ENCODE data around the gene EMILIN1. TPM values are rescaled to one million over a fixed set of nuclear protein-coding genes. Genes with fewer than 3 reads are reported as not detected.
A peak's percentile ranks its signal among the peaks of the same experiment; 100 is the strongest.

EMILIN1 gene
- total RNA-seq, 1 donor from 2014 or later, result 0.95 TPM

DNA sequence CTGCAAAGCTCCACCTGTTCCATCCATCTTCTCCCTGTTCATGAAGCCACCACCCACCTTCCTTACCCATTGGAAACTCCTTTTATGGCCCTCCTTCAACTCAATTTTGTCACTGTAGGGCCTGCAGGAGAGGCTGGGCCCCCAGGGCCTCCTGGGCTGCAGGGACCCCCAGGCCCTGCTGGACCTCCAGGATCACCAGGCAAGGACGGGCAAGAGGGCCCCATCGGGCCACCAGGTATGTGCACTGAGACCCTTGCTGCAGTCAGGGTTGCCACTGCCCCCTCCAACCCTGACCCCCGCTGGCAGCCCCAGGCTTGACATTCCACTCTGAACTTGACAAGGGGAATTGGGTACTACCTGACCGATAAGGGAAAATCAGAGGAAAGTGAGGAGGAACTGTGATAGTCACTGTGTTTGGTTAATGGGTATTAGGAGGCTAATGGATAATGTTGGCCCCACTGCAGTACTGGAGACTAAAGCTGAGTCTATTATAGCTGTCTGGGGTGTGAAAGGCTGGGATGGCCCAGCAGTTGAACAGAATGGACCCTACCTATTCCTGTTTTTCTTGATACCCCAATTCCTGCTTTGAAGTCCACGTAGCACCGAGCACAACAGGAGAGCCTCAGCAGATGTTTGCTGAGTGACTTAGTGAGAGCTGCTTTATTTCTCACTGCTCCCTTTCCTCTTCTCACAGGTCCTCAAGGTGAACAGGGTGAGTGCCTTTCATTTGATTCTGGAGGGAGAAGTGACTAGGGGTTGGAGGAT is 6.1 kb downstream of the EMILIN1 start:
- Histone ChIP-seq H3K36me3 (ENCODE audit: insufficient read depth, low read length) (peaks cover 2% of the 10 kb centered on the region), H4K20me1 (ENCODE audit: insufficient read depth, low read length) (peaks cover 11% of the 10 kb centered on the region), H3K4me2 (ENCODE audit: low read length) (peak overlapping the region; percentile 91), H3K9ac (ENCODE audit: low read length) (no peak overlapping the region), H3K9me3 (ENCODE audit: insufficient read depth, low read depth, low read length) (no peaks in the 10 kb centered on the region), H3K27me3 (ENCODE audit: insufficient read depth, low read length) (no peaks in the 10 kb centered on the region), H3K4me1 (ENCODE audit: insufficient read depth, low read length) (peaks cover 39% of the 10 kb centered on the region), H3K4me3 (ENCODE audit: insufficient read depth, low read depth, low read length) (no peak overlapping the region), H3K79me2 (ENCODE audit: insufficient read depth, low read length) (peaks cover 12% of the 10 kb centered on the region), H3K27ac (ENCODE audit: low read depth, low read length) (no peak overlapping the region), H2AFZ (ENCODE audit: low read depth, low read length) (no peak overlapping the region)
- Mint-ChIP-seq H3K27me3 (ENCODE audit: low read depth, unreplicated experiment) (peaks cover 13% of the 10 kb centered on the region), H3K27ac (ENCODE audit: unreplicated experiment) (no peak overlapping the region), H3K36me3 (ENCODE audit: low read depth, unreplicated experiment) (no peaks in the 10 kb centered on the region), H3K4me3 (ENCODE audit: unreplicated experiment) (peak overlapping the region; percentile 64), H3K4me1 (ENCODE audit: low read depth, unreplicated experiment) (peaks cover 12% of the 10 kb centered on the region), H3K9me3 (ENCODE audit: unreplicated experiment) (no peaks in the 10 kb centered on the region)
- FAIRE-seq (no peak), DNase-seq (ENCODE audit: low read depth) (no peak)
- TF ChIP-seq, protein P1, sequence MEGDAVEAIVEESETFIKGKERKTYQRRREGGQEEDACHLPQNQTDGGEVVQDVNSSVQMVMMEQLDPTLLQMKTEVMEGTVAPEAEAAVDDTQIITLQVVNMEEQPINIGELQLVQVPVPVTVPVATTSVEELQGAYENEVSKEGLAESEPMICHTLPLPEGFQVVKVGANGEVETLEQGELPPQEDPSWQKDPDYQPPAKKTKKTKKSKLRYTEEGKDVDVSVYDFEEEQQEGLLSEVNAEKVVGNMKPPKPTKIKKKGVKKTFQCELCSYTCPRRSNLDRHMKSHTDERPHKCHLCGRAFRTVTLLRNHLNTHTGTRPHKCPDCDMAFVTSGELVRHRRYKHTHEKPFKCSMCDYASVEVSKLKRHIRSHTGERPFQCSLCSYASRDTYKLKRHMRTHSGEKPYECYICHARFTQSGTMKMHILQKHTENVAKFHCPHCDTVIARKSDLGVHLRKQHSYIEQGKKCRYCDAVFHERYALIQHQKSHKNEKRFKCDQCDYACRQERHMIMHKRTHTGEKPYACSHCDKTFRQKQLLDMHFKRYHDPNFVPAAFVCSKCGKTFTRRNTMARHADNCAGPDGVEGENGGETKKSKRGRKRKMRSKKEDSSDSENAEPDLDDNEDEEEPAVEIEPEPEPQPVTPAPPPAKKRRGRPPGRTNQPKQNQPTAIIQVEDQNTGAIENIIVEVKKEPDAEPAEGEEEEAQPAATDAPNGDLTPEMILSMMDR (IDR thresholded peaks at IDR 0.05; ENCODE audit: insufficient read depth, low read depth, low read length), result no peak
- TF ChIP-seq EZH2 (IDR thresholded peaks at IDR 0.05; ENCODE audit: insufficient read depth, low read length), result no peak

GRCh38 chr2:27085062-27085672 is 6.8 kb downstream of the EMILIN1 start:
- H2AFZ ChIP-seq (ENCODE audit: low read depth, low read length), result peak overlapping the region; percentile 90
- DNase-seq (ENCODE audit: low read depth) (no peak), FAIRE-seq (no peak)
- H3K79me2 ChIP-seq (ENCODE audit: insufficient read depth, low read length), result peaks cover 5% of the 10 kb centered on the region
- Mint-ChIP-seq H3K9me3 (ENCODE audit: unreplicated experiment) (no peaks in the 10 kb centered on the region), H3K36me3 (ENCODE audit: low read depth, unreplicated experiment) (no peaks in the 10 kb centered on the region), H3K27me3 (ENCODE audit: low read depth, unreplicated experiment) (peaks cover 13% of the 10 kb centered on the region), H3K4me1 (ENCODE audit: low read depth, unreplicated experiment) (peaks cover 12% of the 10 kb centered on the region), H3K27ac (ENCODE audit: unreplicated experiment) (no peak overlapping the region), H3K4me3 (ENCODE audit: unreplicated experiment) (peak overlapping the region; percentile 69)
- H3K4me3 ChIP-seq (ENCODE audit: insufficient read depth, low read depth, low read length), result peak overlapping the region; percentile 57
- peaks cover 33% of the 10 kb centered on the region for H3K4me1 ChIP-seq (ENCODE audit: insufficient read depth, low read length)
- TF ChIP-seq EZH2 (IDR thresholded peaks at IDR 0.05; ENCODE audit: insufficient read depth, low read length), result no peak
- TF ChIP-seq, protein P1 (IDR thresholded peaks at IDR 0.05; ENCODE audit: insufficient read depth, low read depth, low read length), result no peak
- peak overlapping the region; percentile 91 for H3K4me2 ChIP-seq (ENCODE audit: low read length)
- H3K9me3 ChIP-seq (ENCODE audit: insufficient read depth, low read depth, low read length), result no peaks in the 10 kb centered on the region
- peaks cover 2% of the 10 kb centered on the region for H3K36me3 ChIP-seq (ENCODE audit: insufficient read depth, low read length)
- H4K20me1 ChIP-seq (ENCODE audit: insufficient read depth, low read length), result peaks cover 11% of the 10 kb centered on the region
- H3K27me3 ChIP-seq (ENCODE audit: insufficient read depth, low read length), result no peaks in the 10 kb centered on the region
- no peak overlapping the region for H3K27ac ChIP-seq (ENCODE audit: low read depth, low read length)
- H3K9ac ChIP-seq (ENCODE audit: low read length), result peak overlapping the region; percentile 80

Measured in astrocyte (in vitro differentiated cells and primary cell).